Ovary (tissue), 3 donors: ENCODE results near the gene LBHD1.
A peak's percentile ranks its signal among the peaks of the same experiment; 100 is the strongest.

Source experiments
- EP300 ChIP-seq: sonication (generic); formaldehyde crosslinking; IDR thresholded peaks from one replicate; pipeline ENCODE4 v1.6.1; 2017; ENCODE audit warnings: antibody characterized with exemption
- TF ChIP-seq, protein P1 (sequence below), 3 donors: fragments of 450-650 bp in 2 of 3; fragments of 200-600 bp in 1 of 3; IDR thresholded peaks; one replicate each; pipeline versions ENCODE4 v1.5.1 to v1.8.0; 2016 to 2022; ENCODE audit warnings: antibody characterized with exemption in 3 of 3, mild to moderate bottlenecking in 1 of 3
- donor health status: DM: no; HTN: no; CAD: no.

DNA sequence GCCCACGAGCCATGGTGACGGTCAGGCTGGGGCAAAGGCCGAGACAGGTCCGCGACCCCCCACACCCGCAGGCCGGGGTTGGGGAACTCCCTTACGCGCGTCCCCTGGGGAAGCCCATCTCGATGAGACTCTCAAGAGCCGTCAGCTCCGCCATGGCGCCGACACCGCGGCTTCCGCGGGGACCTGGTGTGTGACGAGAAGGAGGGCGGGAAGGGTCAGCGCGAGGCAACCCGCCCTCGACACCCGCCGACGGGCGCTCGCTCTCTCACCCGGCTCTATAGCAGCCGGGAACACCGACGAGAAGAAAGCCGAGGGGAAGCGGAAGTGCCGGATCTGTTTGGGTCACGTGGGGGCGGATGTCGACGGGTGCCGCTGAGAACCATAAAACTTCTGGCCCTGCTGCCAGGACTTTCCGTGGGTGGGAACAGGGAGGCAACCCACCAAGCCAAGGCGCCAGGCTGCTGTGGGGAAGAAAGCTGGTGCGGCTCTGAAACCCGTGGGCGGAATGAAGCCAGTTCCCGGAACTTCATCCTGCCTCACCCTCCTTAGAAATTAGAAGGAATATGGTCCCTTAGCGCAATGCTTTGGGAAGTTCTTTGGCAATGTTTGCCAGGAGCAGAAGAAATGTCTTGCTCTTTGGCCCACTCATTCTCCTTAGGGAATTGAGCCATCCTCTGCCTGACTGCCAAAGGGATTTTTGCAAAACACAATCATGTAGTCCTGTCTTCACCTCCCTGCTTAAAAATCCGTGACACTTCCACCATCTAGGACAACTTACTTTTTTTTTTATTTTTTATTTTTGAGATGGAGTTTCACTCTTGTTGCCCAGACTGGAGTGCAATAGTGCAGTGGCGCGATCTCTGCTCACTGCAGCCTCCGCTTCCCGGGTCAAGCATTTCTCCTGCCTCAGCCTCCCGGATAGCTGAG lies 7.0 kb upstream of the LBHD1 start, which contains the start of gene UBXN1:
- TF ChIP-seq, protein P1, sequence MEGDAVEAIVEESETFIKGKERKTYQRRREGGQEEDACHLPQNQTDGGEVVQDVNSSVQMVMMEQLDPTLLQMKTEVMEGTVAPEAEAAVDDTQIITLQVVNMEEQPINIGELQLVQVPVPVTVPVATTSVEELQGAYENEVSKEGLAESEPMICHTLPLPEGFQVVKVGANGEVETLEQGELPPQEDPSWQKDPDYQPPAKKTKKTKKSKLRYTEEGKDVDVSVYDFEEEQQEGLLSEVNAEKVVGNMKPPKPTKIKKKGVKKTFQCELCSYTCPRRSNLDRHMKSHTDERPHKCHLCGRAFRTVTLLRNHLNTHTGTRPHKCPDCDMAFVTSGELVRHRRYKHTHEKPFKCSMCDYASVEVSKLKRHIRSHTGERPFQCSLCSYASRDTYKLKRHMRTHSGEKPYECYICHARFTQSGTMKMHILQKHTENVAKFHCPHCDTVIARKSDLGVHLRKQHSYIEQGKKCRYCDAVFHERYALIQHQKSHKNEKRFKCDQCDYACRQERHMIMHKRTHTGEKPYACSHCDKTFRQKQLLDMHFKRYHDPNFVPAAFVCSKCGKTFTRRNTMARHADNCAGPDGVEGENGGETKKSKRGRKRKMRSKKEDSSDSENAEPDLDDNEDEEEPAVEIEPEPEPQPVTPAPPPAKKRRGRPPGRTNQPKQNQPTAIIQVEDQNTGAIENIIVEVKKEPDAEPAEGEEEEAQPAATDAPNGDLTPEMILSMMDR (IDR thresholded peaks at IDR 0.05), result no peak
- TF ChIP-seq EP300, result peak; percentile 63
